ENCODE data around the gene HIC1.

Gene HIC1

GRCh38 chr17:2077040-2077439 is 22.1 kb downstream of the HIC1 start:
- no peak for DNase-seq

GRCh38 chr17:2081564-2081963 is 26.7 kb downstream of the HIC1 start:
- no peak for DNase-seq

- no peak for DNase-seq
Measured at GRCh38 chr17:2082003-2082781, 27.3 kb downstream of the HIC1 start.

- DNase-seq, result no peak
Measured at GRCh38 chr17:2083613-2084035, 28.7 kb downstream of the HIC1 start.

- DNase-seq, result no peak
Measured at GRCh38 chr17:2084036-2084765, 29.3 kb downstream of the HIC1 start.

GRCh38 chr17:2084766-2085647 is 30.1 kb downstream of the HIC1 start:
- DNase-seq, result no peak

- no peak for DNase-seq
Measured at GRCh38 chr17:2085648-2085949, 30.7 kb downstream of the HIC1 start.

- DNase-seq, result no peak
Measured at GRCh38 chr17:2086306-2086705, 31.4 kb downstream of the HIC1 start.

- peak; percentile 49 for DNase-seq
Measured at GRCh38 chr17:2087597-2088211, 32.8 kb downstream of the HIC1 start.

- no peak for DNase-seq
Measured at GRCh38 chr17:2089021-2089422, 34.1 kb downstream of the HIC1 start.

GRCh38 chr17:2090210-2090641 is 35.3 kb downstream of the HIC1 start:
- no peak for DNase-seq

- DNase-seq, result no peak
Measured at GRCh38 chr17:2090804-2091534, 36.1 kb downstream of the HIC1 start.

GRCh38 chr17:2092253-2092652 is 37.4 kb downstream of the HIC1 start:
- DNase-seq, result no peak

GRCh38 chr17:2093349-2093748 is 38.4 kb downstream of the HIC1 start:
- DNase-seq, result no peak

- DNase-seq, result no peak
Measured at GRCh38 chr17:2094891-2095535, 40.1 kb downstream of the HIC1 start.

GRCh38 chr17:2095536-2095910 is 40.6 kb downstream of the HIC1 start:
- no peak for DNase-seq

GRCh38 chr17:2101448-2102257 is 46.8 kb downstream of the HIC1 start:
- peak; percentile 39 for DNase-seq

- no peak for DNase-seq
Measured at GRCh38 chr17:2102931-2103809, 48.3 kb downstream of the HIC1 start.

GRCh38 chr17:2105663-2106062 is 50.8 kb downstream of the HIC1 start:
- DNase-seq, result no peak
